Lung microvascular endothelial cell (primary cell): Measurements from ENCODE around the gene DNAH11. TPM values are rescaled to one million over a fixed set of nuclear protein-coding genes. Genes with fewer than 3 reads are reported as not detected.
A peak's percentile ranks its signal among the peaks of the same experiment; 100 is the strongest.
"Not testable (repeated sequence)": the region's sequence is repeated elsewhere in the genome, so short reads cannot be mapped to it uniquely, and the experiment has no call there.

Experiments
- DNase-seq, 2 donors: peaks; one replicate each; pipeline versions ENCODE4 v3.0.0 to v3.0.0-alpha.2; 2010; ENCODE audit warnings: low read depth in 2 of 2
- total RNA-seq: library from RNA; depleted of rRNA; stranded (reverse); fragments of >200 nt; gene quantifications from 2 replicates; pipeline ENCODE4 v1.2.1, GENCODE V29; 2014

DNAH11 gene
- total RNA-seq, 1 donor from 2014 or later: 0.20 TPM

GRCh38 chr7:21926448-21926847, 383.6 kb downstream of the DNAH11 start:
- DNase-seq: no peak

- no peak for DNase-seq
These were observed 384.9 kb downstream of the DNAH11 start for GRCh38 chr7:21927693-21928092.

GRCh38 chr7:21933293-21933692, 390.5 kb downstream of the DNAH11 start:
- DNase-seq: not testable (repeated sequence)

GRCh38 chr7:21934808-21935207, 392.0 kb downstream of the DNAH11 start:
- DNase-seq: no peak

- DNase-seq: no peak
These were observed 395.6 kb downstream of the DNAH11 start for GRCh38 chr7:21938463-21938862.

- DNase-seq: peak in 1 of 2 donors; percentile 65
These were observed 396.5 kb downstream of the DNAH11 start for GRCh38 chr7:21939136-21939857.

GRCh38 chr7:21939858-21940372, 397.1 kb downstream of the DNAH11 start:
- DNase-seq: no peak

GRCh38 chr7:21941611-21942141, 398.8 kb downstream of the DNAH11 start:
- no peak for DNase-seq

- DNase-seq: no peak
These were observed 400.1 kb downstream of the DNAH11 start for GRCh38 chr7:21942955-21943354.

- no peak for DNase-seq
These were observed 400.6 kb downstream of the DNAH11 start for GRCh38 chr7:21943436-21943835.

GRCh38 chr7:21944616-21945453, 402.0 kb downstream of the DNAH11 start:
- peak; percentile 16 to 35 for DNase-seq

- peak; percentile 79 to 86 for DNase-seq
These were observed 402.8 kb downstream of the DNAH11 start, which contains the start of gene CDCA7L for GRCh38 chr7:21945454-21946221. TSS of gene CDCA7L (minus strand) at chr7:21945899. CDS start at chr7:21945804, 95 bp downstream.

GRCh38 chr7:21946222-21946709, 403.4 kb downstream of the DNAH11 start:
- DNase-seq: peak in 1 of 2 donors; percentile 11

GRCh38 chr7:21947056-21947455, 404.2 kb downstream of the DNAH11 start:
- DNase-seq: peak in 1 of 2 donors; percentile 62

- no peak for DNase-seq
These were observed 405.1 kb downstream of the DNAH11 start for GRCh38 chr7:21947946-21948345.

- DNase-seq: no peak
These were observed 405.5 kb downstream of the DNAH11 start for GRCh38 chr7:21948364-21948763.

- DNase-seq: no peak
These were observed 406.2 kb downstream of the DNAH11 start for GRCh38 chr7:21948887-21949540.
